Stimulated activated CD8-positive, alpha-beta memory T cell treated with anti-CD3 and anti-CD28 coated beads, Interleukin-4, amount 100 ng/mL, for 24 hours (primary cell): ENCODE data around the gene RBBP8NL.

Experiments used
- DNase-seq: peaks from one replicate; pipeline ENCODE4 v3.0.0-alpha.2; 2020; ENCODE audit warnings: low read depth

RBBP8NL gene

DNA sequence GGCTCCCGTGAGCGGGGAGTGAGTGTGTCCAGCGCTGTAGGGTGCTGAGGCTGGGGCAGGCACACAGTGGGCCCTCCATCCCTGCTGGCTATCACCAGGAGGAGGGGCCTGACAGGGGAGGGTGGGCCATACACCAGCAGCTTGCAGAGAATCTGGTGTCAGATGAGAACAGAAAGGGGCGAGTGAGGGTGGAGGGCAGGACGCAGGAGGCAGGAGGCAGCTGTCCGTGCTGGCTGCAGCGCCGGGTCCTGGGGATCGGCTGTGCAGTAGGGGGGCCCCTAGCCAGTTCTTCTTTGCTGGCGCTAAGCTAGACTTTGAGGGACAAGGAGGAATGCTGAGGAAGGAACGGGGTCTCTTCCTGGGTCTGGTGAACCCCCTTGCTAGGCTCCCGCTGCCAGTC is 18.7 kb downstream of the RBBP8NL start:
- no peak for DNase-seq

GRCh38 chr20:62408055-62408454 is 19.3 kb downstream of the RBBP8NL start:
- no peak for DNase-seq

- DNase-seq: peak; percentile 83
Measured at GRCh38 chr20:62407221-62407992, 19.9 kb downstream of the RBBP8NL start, which contains the start of gene CABLES2. Gene CABLES2 (minus strand): TSS chr20:62407285. CDS start chr20:62407276, 9 bp downstream.

- no peak for DNase-seq
Measured at GRCh38 chr20:62406635-62407176, 20.6 kb downstream of the RBBP8NL start.

- DNase-seq: no peak
Measured at GRCh38 chr20:62405981-62406513, 21.3 kb downstream of the RBBP8NL start.

DNA sequence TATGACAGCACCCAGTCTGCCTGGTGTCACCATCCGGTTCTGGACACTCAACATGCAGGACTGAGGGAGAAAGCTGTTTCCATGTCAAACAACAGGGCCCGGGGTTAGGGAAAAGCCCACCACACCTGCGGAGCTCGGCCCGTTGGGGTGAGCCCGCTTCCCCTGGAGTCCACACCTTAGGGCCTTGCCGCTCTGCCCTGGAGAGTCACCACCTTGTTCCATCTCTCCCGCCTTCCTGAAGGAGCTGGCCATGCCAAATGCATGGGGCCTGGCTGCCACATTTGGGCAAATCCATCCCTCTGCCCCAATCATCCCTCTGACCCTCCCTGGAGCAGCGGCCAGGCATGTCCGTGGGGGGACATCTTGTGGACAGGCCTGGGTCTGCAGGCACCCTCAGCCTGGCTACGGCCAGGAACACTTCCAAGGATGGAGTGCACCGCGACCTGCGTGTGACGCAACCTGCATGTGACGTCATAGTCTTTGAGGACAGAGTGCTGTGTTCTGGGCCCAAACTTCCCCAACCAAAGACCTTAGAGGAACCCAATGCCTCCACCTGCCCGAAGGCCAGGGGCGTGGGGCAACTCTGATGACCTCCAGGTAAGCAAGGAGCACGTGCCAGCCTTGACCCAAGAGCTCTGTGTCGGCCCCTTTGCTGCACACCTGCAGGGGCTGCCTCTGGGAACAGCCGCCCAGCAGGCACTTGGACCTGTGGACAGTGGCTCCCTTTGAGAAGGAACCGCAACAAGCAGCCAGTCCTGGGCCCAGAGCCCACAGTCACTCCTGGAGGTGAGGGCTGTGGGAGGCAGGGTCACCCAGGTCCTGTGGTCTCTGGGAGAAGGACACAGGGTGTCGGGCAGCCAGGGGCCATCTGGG is 22.0 kb downstream of the RBBP8NL start:
- no peak for DNase-seq

DNA sequence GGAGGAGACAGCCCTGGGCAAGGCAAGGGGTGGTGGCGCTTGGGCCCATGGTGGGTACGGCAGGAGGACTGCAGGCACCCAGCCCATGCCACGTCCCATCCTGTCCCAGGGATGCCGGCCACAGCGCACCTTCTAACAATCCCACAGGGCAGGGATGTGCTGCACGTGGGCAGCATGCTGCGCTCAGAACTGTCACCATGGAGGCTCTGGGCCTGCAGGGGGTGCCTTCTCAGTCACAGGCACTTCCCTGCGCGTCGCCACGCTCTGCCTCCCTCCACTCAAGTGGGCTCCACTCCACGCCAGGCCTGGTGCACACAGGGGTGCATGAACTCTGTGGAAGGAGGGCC is 22.6 kb downstream of the RBBP8NL start:
- no peak for DNase-seq

DNA sequence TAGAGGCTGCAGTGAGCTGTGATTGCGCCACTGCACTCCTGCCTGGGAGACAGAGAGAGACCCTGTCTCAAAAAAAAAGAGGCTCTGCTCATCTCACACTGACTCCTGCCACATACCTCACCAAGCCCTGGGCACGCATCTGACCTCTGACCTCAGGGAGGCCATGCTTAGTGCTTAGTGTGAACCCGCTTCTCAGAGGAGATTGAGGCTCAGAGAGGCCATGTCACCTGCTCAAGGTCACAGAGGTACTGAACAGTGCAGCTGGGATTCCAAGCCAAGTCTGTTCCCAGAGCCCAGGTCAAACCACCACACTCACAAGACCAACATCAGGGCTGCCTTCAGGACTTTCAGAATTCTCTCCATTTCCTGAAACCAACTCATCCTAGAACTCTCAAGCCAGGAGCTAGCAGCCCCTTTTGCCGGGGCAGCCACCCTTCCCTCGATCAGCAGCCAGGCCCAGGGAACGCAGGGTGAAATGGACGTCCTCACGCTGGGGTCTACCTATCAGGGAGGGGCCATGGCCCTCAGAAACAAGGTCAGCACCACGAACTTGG is 23.1 kb downstream of the RBBP8NL start:
- no peak for DNase-seq

DNA sequence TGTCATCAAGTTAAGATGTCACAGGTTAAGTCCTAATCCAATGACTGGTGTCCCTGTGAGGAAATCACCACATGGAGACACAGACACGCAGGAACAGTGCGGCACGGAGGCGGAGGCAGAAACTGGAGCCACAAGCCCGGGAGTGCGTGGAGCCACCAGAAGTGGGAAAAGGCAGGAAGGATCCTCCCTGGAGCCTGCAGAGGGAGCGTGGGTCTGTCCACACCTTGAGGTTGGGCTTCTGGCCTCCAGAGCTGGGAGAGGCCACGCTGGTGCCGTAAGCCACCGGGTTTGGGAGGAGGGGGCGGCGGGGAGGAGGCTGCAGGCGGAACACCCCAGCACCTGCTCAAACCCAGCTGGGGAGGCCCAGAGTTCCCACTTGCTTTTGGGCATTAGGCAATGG is 24.0 kb downstream of the RBBP8NL start:
- no peak for DNase-seq

- no peak for DNase-seq
Measured at GRCh38 chr20:62402456-62403150, 24.7 kb downstream of the RBBP8NL start.

DNA sequence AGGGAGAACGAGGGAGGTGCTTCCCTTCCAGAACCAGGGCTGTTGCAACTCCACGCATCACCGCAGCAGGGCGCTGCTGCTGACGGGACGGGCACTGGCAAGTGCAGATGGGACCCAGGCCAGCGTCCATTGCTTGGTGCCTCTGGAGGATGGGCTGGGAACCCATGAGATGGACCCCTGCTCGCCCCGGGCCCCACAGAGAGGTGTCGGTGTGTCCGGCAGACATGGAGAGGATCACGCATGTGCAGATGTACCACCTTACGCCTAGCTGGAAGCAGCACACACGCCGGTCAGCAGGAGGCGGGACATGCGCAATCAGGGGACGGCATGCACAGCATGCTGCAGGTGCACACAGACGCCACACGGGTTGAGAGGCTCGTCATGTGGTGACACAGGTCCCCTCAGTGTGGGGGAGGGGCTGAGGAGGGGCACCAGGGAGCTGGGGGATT is 26.0 kb downstream of the RBBP8NL start:
- DNase-seq: no peak

- no peak for DNase-seq
Measured at GRCh38 chr20:62400541-62400940, 26.8 kb downstream of the RBBP8NL start.

GRCh38 chr20:62400021-62400420 is 27.3 kb downstream of the RBBP8NL start:
- no peak for DNase-seq

DNA sequence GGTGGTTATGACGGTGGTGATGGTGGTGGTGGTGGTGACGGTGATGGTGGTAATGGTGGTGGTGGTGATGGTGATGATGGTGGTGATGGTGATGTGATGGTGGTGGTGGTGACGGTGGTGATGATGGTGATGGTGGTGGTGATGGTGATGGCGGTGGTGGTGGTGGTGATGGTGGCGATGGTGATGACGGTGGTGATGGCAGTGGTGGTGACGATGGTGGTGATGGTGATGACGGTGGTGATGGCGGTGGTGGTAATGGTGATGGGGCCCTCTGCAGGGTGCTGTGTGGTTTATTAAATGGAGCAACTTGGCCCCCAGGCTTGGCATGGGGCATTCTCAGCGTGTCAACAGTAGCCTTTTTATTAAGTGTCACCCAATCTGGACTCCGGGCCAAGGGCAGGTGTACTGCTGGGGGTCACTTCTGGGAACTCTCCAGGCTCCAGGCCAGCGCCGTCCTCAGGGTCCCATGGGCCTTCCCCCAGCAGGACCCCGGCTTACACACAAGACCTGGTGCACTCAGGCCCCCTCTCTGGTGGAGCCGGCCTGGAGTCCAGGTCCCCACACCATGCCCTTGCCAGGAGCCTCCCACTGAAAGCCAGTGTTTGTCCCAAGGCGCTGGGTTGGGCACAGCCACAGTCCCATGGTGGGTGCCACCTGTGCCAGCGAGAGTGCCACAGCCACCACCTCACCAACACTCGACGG is 29.1 kb downstream of the RBBP8NL start:
- no peak for DNase-seq

DNA sequence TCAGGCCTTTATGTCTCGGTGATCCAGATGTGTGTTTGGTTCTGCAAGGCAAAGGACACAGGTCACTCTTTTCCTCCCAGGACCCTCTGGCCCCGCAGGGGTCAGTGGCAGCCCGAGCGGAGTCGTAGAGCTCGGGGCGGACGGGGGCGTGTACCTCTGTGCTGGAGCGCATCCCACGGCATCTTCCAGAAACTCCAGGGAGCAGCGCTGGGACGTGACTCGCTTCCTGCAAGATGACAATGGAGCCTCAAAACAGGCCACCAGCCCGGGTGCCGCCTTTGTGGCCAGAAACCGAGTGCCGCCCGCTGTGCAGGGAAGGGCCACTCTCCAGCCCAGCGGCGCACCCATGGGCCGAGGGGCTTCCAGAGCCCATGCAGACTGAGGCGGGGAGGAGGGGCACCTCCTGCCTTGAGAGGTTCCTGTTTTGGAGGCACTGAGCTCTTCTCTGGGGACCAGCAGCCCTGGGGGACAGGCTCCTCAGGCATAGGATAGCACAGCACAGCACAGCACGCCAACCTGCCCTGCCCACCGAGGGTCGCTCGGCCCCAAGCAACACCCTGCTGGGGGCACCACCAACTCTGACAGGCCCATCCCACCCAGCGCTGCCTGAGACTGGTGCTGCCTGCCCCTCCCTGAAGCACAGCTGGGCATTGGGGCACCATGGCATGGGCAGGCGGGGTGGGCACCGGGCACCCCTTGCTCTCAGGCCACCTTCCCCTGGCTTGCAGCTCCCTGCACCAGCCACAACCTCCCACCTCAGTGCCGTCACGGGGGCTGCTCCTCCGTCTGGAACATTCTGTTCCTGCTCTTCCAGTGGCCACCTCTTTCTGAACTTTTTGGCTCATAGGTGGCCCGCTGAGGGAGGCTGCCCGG is 30.7 kb downstream of the RBBP8NL start:
- no peak for DNase-seq

DNA sequence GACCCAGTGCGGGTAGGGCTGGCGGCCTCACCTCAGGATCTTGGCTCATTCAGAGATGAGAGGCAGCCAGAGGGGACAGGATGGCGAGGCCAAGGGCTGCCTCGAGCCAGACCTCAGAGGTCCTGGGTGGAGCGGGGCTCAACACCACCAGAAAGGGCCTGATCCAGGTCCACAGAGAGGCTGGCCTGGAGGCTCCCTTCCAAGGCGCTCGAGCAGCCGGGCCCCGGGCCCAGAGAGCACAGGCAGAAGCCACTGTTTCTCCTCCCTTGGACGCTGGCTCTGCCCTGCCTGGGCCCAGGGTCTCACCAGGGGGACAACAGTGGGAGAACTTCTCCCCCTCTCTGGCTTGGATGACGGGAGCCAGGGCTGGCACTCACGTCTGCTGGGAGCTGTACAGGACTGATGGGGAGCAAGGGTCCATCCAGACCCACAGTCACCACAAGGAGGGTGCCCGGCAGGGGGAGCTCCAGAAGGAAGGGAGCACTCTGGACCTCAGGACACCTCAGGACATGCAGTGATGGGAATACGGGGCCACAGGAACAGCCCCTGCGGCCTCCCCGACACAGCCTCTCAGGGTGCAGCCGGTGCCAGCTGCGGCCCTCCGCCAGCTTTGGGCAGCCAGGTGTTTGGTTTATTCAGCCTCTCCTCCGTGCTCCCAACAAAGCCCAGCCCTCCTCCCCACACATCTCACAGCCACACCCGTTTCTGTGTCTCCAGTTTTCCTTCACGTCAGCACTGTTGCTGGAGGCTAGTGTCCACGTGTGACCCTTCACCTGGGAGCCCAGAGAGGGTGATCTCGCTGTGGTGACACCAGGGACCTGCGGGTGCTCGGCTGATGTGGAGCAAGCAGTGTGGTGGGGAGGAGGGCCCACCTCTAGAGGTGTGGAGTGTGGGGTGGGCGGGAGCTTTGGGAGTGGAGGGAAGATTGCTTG is 31.8 kb downstream of the RBBP8NL start:
- no peak for DNase-seq

DNA sequence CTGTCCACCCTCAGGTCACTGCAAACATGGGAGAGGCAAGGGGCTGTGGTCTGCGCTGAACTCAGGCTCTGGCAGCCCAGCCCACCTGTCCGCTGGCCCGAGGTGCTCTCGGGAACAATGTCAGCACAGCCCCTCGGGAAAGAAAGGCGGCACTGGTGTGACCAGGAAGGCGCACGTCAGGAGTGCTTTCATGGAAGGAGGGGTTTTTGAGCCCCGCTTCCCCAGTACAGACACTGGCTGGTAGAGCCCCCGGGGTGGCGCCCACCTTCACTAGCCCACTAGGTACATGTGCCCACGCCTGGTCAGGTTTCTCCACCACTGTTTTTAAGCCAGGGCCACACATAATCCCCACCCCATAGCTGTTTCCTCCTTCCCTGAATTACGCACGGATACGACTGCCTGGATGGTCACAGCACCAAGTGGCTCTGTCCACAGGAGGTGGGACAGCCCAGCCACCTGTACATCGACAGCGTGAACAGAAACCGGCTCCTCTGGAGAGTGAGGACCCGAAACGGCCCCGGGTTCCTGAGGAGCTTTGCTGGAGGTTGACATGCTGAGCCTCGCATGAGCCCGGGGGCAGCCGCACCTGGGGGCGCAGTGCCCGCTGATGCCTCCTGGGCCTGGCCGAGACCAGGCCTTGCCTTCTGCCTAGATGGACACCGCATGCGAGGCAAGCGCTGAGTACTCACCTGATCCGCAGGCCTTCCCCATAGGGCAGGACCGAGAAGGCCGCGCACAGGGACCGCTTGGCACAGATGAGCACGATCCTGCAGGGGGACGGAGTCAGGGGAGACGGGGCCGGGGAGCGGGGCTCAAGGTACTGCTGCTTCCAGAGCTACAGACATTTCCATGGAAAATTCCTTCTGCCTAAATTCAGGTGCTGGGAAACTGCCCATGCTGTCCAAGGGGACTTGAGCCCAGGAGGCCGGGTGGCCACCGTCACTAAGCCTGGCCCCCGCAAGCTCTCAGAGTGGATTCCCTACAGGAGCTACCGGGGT is 32.8 kb downstream of the RBBP8NL start:
- DNase-seq: no peak

GRCh38 chr20:62393830-62394229 is 33.5 kb downstream of the RBBP8NL start:
- DNase-seq: no peak
